IPS-18a (cell line): ENCODE data around the gene ISLR2.
"Not testable (repeated sequence)": the region's sequence is repeated elsewhere in the genome, so short reads cannot be mapped to it uniquely, and the experiment has no call there.

Experiments
- H3K27ac ChIP-seq: one replicate; pipeline ENCODE4 v1.5.1; 2013; ENCODE audit warnings: low read length
- H3K27me3 ChIP-seq: one replicate; pipeline ENCODE4 v1.6.1; 2013; ENCODE audit warnings: mild to moderate bottlenecking, low read length; ENCODE audit not compliant: control insufficient read depth, insufficient read depth
- H3K36me3 ChIP-seq: one replicate; pipeline ENCODE4 v1.6.1; 2013; ENCODE audit warnings: low read depth, low read length; ENCODE audit not compliant: control insufficient read depth
- H3K4me1 ChIP-seq: one replicate; pipeline ENCODE4 v1.6.1; 2013; ENCODE audit warnings: low read depth, low read length; ENCODE audit not compliant: control insufficient read depth
- H3K4me3 ChIP-seq: one replicate; pipeline ENCODE4 v1.5.1; 2013; ENCODE audit warnings: low read length
- H3K9ac ChIP-seq: one replicate; pipeline ENCODE4 v1.6.1; 2013; ENCODE audit warnings: mild to moderate bottlenecking, low read length, moderate library complexity
- H3K9me3 ChIP-seq: one replicate; pipeline ENCODE4 v1.6.1; 2013; ENCODE audit warnings: low read depth, low read length; ENCODE audit not compliant: control insufficient read depth

The ISLR2 gene, protein sequence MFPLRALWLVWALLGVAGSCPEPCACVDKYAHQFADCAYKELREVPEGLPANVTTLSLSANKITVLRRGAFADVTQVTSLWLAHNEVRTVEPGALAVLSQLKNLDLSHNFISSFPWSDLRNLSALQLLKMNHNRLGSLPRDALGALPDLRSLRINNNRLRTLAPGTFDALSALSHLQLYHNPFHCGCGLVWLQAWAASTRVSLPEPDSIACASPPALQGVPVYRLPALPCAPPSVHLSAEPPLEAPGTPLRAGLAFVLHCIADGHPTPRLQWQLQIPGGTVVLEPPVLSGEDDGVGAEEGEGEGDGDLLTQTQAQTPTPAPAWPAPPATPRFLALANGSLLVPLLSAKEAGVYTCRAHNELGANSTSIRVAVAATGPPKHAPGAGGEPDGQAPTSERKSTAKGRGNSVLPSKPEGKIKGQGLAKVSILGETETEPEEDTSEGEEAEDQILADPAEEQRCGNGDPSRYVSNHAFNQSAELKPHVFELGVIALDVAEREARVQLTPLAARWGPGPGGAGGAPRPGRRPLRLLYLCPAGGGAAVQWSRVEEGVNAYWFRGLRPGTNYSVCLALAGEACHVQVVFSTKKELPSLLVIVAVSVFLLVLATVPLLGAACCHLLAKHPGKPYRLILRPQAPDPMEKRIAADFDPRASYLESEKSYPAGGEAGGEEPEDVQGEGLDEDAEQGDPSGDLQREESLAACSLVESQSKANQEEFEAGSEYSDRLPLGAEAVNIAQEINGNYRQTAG

DNA sequence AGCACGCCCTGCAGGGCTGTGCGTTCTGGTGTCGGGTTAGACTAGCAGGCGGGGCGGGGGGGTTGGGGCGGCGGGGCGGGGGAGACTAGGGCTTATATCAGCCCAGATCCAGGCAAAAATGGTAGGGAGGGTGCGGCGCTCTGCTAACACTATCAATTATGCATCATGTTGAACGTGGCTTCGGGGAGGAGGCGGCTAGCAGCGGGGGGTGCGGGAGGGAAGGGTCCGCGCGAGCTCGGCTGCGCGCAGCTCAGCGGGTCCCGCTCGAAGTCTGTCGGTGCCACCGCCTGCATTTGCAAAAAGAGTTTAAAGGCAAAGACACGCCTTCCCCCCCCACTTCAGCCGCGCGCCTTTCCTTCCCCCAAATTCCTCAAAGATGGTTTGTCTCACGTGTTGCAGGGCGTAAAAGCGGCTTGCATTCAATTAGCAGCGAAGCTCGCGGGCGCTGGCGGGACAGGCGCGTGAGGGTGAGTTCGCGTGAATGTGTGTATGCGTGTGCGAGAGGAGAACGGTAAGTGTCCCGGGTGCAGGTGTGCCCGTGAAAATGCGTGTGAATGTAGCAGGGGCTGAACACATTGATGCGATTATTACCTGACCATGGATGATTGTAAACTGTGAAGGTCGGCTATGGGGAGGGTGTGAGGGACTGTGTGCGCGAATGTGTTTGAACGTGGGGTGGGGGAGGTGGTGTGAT is at the start of gene ISLR2:
TSS of gene ISLR2 (plus strand) at position 432 of the 694 bp plus-strand sequence. CDS start 2,169 bp downstream, outside the sequence.
- Histone ChIP-seq H3K36me3 (no peaks in the 10 kb centered on the region), H3K27me3 (peaks cover 100% of the 10 kb centered on the region), H3K9me3 (peaks cover 5% of the 10 kb centered on the region), H3K4me1 (peaks cover 48% of the 10 kb centered on the region), H3K9ac (no peak within 1 kb of the TSS), H3K27ac (no peak within 1 kb of the TSS), H3K4me3 (peak within 1 kb of the TSS; percentile 54)

DNA sequence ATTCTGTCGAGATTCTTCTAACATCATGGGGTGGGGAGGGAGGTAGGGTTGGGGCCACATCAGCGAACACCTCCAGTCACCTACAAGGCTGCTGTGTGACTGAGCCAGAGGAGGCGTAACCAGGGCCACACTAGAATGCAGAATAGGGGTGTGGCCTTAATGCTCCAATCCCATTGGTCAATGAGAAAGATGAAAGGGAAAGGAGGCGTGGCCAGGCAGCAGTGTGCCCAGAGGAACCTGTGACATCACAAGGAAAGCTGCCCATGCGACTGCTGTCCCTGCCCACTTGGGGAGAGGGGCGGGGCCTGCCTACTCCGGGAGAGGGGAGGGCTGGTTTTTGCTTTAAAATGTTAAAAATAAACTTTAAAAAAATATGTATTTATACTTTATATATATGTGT is 47.9 kb upstream of the ISLR2 start, which contains the start of gene GOLGA6A:
TSS of gene GOLGA6A (minus strand) at position 101 of the 400 bp plus-strand sequence. CDS start at position 60, 41 bp downstream.
- not testable (repeated sequence) for H3K9me3 ChIP-seq, H3K36me3 ChIP-seq, H3K27me3 ChIP-seq, H3K27ac ChIP-seq, H3K9ac ChIP-seq, H3K4me3 ChIP-seq, H3K4me1 ChIP-seq

DNA sequence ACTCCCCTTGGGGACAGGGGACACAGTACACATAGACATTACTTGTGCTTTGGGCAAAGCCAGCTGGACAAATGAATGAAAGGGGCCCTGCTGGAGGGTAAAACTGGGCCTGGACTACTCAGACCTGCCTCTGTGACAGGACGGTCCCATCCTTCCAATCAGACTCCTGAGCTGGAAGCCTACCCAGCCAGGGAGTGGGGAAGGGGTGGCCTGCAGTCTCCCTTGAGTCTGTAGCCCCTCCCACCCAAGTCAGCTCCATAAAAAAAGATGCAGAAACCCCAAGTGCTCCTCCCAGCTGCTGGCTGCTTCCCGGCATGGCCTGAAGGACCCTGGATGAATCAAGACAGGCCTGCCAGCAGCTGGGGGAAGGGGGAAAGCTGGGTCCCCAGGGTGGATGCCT is 35.8 kb upstream of the ISLR2 start:
- not testable (repeated sequence) for H3K9me3 ChIP-seq, H3K9ac ChIP-seq, H3K4me1 ChIP-seq, H3K27ac ChIP-seq, H3K36me3 ChIP-seq, H3K27me3 ChIP-seq, H3K4me3 ChIP-seq

DNA sequence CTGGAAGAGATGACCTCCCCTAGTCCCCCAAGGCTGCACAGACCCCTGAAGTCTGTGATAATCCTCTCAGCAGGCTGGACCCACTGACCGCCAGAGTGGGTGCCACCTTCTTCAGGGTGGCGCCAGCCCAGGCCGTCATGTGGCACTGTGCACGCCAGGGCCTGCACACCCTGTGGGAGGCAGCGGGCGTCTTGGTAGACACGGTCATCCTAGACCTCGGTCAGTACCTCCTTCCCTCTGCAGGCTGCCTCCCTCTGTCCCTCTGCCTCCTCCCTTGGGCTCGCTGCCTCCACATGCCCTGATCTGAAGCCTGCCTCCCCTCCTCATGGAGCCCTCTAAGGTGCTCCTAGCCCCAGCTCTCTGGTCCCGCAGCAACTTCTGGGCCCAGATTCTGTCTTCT is 34.8 kb upstream of the ISLR2 start:
- not testable (repeated sequence) for H3K9me3 ChIP-seq, H3K4me1 ChIP-seq, H3K27ac ChIP-seq, H3K36me3 ChIP-seq, H3K9ac ChIP-seq, H3K27me3 ChIP-seq, H3K4me3 ChIP-seq

DNA sequence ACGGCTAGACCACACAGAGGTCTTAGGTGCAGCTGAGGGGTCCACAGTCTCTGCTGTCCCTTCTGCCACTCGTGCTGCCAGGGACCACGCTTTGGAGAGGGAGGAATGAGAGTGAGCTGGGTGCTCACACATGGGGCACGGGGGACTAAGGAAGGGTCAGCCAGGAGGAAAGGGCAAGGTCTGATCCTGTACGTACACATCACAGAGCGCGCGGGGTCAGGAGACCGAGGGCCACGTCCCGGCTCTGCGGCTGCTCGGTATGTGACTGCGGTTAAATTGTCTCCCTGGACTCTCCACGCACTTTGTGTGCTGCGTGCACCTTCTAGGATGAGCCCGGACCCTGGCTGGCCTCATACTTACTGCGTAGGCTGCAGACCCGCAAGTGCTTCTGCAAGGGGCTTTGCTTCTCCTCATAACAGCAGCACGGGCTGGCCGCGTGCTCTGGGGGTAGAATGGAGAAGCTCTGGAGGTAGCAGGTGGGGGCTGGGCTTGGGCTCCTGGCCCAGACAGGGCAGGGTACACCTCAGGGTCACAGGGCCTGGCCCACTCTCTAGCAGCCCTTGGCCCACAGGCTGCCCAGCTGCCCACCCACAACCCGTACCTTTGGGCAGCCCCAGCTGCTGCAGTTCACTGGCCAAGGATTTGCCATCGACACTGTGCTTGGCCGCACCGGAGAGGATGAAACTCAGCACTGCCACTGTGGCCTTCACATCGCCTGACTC is 33.5 kb upstream of the ISLR2 start:
- not testable (repeated sequence) for H3K36me3 ChIP-seq, H3K4me3 ChIP-seq, H3K9ac ChIP-seq, H3K27ac ChIP-seq, H3K27me3 ChIP-seq, H3K9me3 ChIP-seq, H3K4me1 ChIP-seq

DNA sequence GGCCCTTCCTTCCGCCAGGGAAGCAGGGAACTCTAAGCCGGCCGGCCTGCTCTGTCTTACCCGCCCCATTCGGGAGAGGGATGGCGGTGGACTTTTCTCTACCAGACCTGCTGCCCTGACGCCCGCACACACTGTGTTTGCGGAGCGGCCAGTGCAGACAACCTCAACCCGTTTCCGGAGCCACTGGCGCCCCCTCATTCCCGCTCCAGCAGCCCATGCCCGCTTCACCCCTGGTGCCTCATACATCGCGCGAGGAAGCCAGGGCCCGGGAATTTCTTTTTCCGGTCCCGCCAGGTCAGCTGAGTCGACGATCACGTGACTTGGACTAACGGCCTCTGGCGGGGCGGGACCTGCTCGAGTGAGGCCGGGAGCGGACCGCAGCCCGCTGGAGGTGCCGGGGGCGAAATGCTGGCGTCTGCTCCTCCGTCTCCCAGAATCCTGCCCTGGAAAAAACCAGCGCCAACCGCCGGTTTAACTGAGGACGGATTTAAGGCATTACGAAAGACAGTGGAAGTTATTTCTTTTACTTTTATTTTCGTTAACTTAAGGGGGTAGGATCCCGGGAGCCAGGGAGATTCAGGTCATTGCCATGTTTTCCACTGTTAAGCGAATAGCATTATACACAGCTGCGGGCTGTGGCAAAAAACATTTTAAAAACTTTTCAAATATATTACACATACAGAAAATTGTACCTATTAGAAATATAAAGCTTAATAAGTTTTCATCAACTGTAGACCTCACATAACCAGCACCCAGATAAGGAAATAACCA is 30.2 kb upstream of the ISLR2 start:
- H3K9ac ChIP-seq, H3K27ac ChIP-seq, H3K36me3 ChIP-seq, H3K4me1 ChIP-seq, H3K9me3 ChIP-seq, H3K27me3 ChIP-seq: not testable (repeated sequence)
- H3K4me3 ChIP-seq: peak overlapping the region; percentile 46

DNA sequence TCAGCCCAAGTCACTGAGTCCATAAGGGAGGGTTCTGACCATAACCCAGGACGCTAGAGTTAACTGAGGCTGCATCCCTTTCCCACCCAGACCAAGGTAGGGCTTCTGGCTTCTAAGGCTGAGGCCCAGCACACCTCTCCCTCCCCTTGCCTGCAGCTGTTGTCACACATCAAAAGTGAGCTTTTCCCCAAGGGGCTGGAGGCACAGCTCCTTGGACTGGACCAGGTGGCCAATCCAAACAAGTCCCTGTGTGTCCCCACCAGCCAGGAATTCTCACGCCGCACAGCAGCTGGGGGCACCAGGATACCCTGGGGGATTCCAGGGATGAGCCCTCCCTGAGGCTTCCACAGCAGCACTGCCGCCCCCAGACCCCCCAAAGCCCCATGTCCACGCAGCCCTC is 22.3 kb upstream of the ISLR2 start:
- Histone ChIP-seq H3K4me3 (no peak overlapping the region), H3K36me3 (no peaks in the 10 kb centered on the region), H3K27me3 (no peaks in the 10 kb centered on the region), H3K4me1 (no peaks in the 10 kb centered on the region), H3K9me3 (no peaks in the 10 kb centered on the region), H3K27ac (no peak overlapping the region), H3K9ac (no peak overlapping the region)

DNA sequence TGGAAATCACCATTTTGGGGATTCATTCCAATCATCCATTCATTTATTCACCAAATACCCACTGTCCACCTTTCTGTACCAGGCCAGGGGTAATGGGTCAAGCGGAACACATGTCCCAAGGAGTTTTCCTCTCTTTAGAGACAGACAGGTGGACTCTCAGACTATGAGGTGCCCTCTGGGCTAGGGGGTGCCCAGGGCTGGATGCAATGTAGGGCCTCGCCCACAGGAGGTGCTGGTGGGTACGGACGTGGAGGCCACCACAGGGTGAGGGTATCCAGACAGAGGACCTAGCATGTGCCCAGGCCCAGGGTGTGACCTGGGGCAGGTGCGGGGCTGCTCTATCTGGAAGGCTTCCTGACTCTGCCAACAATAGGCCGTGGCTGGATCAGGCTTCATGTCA is 21.8 kb upstream of the ISLR2 start:
- H3K36me3 ChIP-seq, H3K4me3 ChIP-seq, H3K9me3 ChIP-seq, H3K27ac ChIP-seq, H3K9ac ChIP-seq, H3K4me1 ChIP-seq, H3K27me3 ChIP-seq: not testable (repeated sequence)

DNA sequence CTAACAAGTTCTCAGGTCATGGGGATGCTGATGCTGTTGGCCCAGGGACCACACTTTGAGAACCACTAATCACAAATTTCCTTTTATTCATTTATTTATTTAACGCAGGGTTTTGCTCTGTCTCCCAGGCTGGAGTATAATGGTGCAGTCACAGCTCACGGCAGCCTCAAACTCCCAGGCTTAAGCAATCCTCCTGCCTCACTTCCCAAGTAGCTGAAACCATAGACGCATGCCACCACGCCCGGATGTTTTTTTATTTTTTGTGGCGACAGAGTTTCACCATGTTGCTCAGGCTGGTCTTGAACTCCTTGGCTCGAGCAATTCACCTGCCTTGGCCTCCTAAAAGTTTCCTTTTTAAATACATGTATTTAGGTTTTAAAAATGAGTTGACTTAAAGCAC is 20.7 kb upstream of the ISLR2 start:
- no peak overlapping the region for H3K9ac ChIP-seq
- H3K9me3 ChIP-seq: no peaks in the 10 kb centered on the region
- H3K4me3 ChIP-seq: no peak overlapping the region
- no peaks in the 10 kb centered on the region for H3K36me3 ChIP-seq
- no peaks in the 10 kb centered on the region for H3K27me3 ChIP-seq
- no peak overlapping the region for H3K27ac ChIP-seq
- no peaks in the 10 kb centered on the region for H3K4me1 ChIP-seq

DNA sequence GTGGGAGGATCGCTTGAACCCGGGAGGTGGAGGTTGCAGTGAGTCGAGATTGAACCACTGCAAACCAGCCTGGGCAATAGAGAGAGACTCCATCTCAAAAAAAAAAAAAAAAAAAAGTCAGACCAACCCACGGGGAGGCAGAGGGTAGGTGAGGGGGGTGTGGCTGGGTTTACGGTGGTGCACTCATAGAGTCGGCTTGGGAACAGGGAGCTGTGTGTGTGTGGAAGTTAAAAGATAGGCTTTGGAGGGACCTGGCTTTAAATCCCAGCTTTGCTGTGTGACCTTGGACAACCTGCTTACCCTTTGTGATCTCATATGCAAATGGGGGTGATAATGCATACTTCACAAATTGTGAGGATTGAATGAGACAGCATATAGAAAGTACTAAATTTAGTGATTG is 10.0 kb upstream of the ISLR2 start:
- H3K4me3 ChIP-seq: no peak overlapping the region
- peaks cover 13% of the 10 kb centered on the region for H3K4me1 ChIP-seq
- H3K9ac ChIP-seq: no peak overlapping the region
- no peak overlapping the region for H3K27ac ChIP-seq
- H3K27me3 ChIP-seq: peaks cover 27% of the 10 kb centered on the region
- no peaks in the 10 kb centered on the region for H3K9me3 ChIP-seq
- H3K36me3 ChIP-seq: no peaks in the 10 kb centered on the region

DNA sequence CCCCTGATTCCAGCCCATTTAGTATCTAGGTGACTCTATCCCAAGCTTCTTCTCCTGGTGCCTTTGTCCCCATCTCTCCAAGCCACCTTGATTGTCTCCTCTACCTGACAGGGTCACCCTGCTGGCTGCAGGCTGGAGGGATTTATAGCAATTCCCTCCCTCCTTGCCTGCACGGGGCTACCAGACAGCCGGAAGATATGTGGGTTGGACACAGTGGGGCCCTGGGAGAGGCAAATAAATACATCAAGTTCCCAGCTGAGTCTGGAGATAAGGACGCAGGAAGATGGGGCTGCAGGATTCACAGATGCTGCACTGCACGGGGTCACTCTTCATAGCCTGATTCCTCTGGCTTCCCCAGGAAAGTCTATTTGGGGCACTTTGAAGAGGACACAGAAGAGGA is 9.3 kb upstream of the ISLR2 start:
- H3K9ac ChIP-seq: no peak overlapping the region
- H3K9me3 ChIP-seq: no peaks in the 10 kb centered on the region
- peaks cover 13% of the 10 kb centered on the region for H3K4me1 ChIP-seq
- H3K27ac ChIP-seq: no peak overlapping the region
- H3K4me3 ChIP-seq: no peak overlapping the region
- H3K36me3 ChIP-seq: no peaks in the 10 kb centered on the region
- H3K27me3 ChIP-seq: peaks cover 33% of the 10 kb centered on the region
